GM18508 (cell line): ENCODE results near the gene HOXD8.

Source experiments
- ATAC-seq: cut with Tn5 transposase; IDR thresholded peaks from one replicate; pipeline ENCODE4 v1.9.1; 2021; ENCODE audit warnings: moderate number of reproducible peaks; ENCODE audit not compliant: insufficient read depth, unreplicated experiment

HOXD8 gene

DNA sequence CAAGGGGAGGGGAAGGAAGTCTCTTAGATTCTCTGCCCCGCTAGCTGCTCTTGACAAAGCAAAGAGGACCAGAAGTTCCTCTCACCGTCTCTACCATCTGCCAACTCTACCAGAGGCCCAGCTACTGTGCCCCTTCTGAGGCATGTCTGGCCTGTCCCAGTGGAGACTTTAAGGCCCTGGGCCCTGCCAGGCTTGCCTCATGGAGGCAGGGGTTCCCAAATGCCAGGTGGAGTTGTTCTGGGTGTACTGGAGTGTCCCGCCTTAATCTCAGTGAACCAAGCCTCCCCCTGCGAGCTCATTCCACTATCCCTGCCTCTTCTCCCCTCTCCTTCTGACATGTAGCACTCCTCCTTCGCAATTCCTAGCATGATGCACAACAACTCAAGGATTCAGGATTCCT, 27.7 kb upstream of the HOXD8 start:
- ATAC-seq, result no peak

GRCh38 chr2:176102309-176102866, 27.1 kb upstream of the HOXD8 start:
- ATAC-seq, result no peak

GRCh38 chr2:176103194-176103593, 26.3 kb upstream of the HOXD8 start:
- no peak for ATAC-seq

- no peak for ATAC-seq
These were observed 25.7 kb upstream of the HOXD8 start for GRCh38 chr2:176103742-176104315.

DNA sequence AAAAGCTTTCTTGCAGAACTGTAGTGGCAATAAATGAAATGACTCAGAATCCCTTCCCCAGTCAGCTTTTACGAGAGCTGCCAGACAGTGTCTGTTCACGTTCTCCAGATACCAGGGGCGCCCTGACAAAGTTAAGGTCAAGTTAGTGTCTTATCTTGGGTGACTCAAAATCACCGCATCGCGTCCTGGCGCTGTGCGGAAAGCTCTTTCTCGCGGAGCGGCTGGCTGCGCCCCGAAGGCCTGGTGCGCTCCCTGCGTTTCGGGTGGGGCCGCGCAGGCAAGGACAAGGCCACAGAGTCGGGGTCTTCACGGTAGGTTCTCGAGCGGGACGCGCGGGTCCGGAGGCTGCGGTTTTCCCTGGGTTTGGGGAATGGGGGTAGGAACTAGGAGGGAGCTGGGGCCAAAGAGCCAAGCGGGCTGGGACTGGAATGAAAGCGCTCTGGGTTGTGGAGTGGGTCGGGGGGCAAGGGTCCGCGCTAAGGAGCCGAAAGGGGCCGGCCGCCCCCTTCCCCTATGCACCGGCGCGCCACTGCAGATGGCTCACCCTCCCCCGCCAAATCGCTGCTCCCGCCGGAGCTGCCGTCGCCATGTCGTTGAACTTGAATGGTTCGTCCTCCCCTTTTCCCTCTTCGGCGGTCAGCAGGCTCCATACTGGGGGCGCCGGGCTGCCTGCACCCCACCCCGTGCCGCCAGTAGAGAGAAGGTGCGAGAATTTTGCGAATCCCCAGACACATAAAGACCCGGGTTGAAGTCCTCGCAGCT, 25.0 kb upstream of the HOXD8 start:
- no peak for ATAC-seq

GRCh38 chr2:176105078-176105729, 24.3 kb upstream of the HOXD8 start:
- ATAC-seq, result no peak

DNA sequence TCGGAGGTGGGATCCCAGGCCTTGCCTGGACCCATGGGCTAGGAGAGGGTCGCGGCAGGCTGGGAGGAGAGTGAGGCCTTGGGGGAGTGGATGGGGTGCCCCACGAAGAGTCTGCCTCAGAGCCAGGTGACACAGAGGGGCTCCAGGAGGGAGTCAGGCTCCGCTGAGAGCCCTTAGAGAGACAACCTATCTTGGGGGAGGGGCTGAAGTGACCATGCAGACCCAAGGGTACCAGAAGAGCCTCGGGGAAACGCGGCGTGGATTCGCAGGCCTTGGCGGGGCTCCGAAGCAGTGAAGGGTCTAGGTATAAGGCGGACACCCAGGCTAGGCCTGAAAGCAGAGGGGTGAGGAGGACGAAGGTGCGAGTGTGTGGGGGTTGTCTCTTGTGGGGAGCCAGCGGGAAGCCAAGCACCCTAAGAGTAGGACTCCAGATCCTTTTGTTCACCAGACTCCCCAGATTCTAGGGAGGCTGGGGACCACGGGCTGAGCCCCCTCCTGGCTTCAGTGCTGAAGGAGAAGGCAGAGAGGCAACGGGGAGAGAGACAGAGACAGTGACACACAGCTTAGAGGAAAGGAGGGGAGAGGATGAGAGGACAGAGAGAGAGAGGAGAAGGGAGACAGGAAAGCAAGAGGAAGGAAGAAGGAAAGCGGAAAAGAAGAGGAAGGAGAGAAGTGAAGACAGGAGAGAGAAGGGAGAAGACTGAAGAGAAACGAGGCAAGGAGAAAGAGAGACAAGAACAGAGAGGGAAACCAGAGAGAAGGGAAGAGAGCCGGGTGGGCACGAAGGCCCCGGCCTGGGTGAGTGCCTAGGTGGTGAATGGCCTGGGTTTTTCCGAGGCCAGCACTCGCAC, 23.6 kb upstream of the HOXD8 start:
- no peak for ATAC-seq

- ATAC-seq, result no peak
These were observed 22.6 kb upstream of the HOXD8 start, which contains the start of gene HOXD11 for GRCh38 chr2:176106581-176107539. TSS of gene HOXD11 (plus strand) at chr2:176107280. CDS start at chr2:176107356, 76 bp downstream.

DNA sequence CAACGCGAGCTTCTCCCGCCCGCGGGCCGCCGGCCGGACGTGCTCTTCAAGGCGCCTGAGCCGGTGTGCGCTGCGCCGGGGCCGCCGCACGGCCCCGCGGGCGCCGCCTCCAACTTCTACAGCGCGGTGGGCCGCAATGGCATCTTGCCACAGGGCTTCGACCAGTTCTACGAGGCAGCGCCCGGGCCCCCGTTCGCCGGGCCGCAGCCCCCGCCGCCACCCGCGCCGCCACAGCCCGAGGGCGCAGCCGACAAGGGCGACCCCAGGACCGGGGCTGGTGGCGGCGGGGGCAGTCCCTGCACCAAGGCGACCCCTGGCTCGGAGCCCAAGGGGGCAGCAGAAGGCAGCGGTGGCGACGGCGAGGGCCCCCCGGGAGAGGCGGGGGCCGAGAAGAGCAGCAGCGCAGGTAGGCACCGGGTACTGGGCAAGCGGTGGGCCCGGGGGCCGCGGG, 21.7 kb upstream of the HOXD8 start:
- no peak for ATAC-seq

DNA sequence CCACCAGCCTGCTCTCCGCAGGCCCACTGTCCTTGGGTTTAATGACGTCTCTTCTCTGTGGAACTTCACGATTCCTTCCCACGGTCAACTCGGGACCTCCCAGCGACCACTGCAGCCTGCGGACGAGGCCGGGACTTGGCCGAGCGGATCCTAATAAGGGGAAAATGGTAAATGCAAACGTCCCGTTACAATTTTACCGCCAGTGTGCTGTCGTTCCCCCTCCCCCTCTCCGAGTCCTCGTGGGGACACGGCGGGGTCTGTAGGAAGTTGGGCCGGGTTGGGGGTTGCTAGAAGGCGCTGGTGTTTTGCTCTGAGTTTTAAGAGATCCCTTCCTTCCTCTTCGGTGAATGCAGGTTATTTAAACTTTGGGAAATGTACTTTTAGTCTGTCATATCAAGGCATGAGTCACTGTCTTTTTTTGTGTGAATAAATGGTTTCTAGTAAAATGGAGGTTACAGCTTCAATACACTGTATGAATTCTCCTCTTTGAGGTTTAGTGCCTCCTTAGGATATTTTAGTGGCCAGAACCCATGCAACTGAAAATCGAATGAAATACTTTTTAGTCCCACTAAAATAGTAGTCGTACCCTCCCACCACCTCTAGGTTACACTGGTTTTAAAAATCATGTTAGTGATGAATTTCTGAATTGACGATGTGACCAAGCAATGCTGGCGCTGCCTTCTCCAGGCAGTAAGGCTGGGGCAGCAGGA, 20.2 kb upstream of the HOXD8 start:
- no peak for ATAC-seq

- ATAC-seq, result no peak
These were observed 19.6 kb upstream of the HOXD8 start for GRCh38 chr2:176109946-176110345.

GRCh38 chr2:176110415-176111308, 18.8 kb upstream of the HOXD8 start:
- no peak for ATAC-seq

DNA sequence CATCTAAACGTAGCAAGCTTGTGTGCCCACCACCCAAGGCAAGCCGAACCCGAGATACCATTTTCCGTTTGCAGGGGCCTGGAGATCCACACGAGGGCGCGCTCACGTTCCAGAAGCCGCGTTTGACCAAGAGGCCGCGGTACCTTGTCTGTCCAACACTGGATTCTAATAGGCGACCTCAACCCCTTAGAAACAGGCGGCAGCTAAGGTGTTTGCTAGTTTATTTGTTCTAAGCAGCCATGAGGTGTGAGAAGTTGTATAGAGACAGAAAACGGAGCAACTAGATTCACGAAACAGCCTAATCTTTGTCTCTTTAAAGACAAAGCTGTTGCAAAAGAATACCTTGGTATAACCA, 18.2 kb upstream of the HOXD8 start:
- ATAC-seq, result no peak

DNA sequence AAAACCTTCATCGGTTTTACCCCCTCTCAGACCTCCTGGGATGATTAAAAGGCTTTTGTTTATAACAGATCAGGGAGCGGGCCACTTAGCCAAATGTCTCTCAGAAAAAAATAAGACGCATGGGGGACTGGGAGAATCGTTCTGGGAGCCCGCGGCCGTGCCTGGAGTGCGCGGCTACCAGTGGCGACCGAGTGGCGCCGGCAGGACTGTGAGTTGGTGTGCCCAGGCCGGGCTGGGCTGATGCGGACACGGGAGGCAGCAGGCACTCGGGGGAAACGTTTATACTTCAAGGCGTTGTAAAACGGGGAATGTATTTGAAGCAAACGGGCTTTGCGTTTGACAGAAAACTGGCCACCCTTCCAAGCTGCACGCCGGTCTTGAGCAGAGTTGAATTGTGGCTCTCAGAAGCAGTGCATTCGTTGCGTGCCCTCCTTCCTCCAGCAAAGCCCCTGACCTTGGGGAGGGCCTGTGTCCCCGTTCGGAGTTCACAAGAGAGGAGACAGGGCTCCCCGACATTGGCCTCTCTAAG, 17.6 kb upstream of the HOXD8 start:
- ATAC-seq, result no peak

DNA sequence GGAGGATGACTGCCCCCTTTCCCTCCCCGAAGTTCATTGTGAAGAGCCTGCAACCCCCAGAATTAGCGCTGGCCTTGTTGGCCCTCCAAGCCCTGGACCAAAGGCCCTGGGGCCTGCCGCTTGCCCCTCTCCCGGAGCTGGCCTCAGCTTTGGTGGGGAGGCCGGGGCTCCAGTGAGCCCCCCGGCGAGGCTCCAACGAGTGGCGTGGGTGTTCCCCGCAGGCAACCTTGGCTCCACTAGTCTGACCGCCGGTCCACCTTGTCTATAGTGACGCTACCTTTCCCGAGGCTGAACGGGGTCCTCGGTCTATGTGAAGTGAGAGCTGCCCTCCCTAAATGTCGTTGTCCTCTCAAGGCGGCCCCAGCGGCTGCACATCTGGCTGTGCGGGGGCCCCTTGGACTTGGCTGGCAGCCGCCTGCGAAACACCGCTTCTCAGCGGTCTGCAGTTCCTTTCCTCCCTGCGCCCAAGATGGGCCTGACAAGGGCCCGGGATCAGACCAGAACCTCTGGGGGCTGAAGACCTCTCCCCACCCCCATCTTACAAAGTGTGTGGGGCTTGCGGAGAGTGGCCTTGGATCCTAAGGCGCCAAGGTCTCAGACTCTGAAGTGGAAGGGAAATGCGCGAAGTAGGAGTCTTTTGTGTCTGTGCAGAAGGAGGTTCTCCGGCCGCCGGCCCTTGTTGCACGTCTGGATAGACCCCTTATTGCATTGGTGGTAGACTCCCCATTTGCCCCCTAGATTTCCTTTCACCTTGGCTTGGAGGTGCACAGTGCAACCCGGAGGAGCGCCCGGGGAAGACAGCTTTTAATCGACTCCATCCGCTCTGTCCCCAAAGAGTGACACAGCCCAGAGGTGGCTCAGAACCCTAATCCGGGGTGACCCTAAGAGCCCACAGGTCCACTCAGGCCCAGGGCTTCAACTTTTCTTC, 16.9 kb upstream of the HOXD8 start:
- no peak for ATAC-seq
